Lower leg skin (tissue), 4 donors: ENCODE data around the gene HOXC10. TPM values are rescaled to one million over a fixed set of nuclear protein-coding genes. Genes with fewer than 3 reads are reported as not detected.

Source experiments
- DNase-seq, 2 donors: peaks; one replicate each; pipeline ENCODE4 v3.0.0-alpha.2; 2019; ENCODE audit warnings: low spot score in 2 of 2
- H3K4me3 ChIP-seq: fragments of 200-600 bp; sonication (generic); 2 replicates; pipeline ENCODE4 v1.5.1; 2017; ENCODE audit warnings: mild to moderate bottlenecking, low read depth; ENCODE audit not compliant: poor library complexity, severe bottlenecking
- CTCF ChIP-seq, 3 donors: fragments of 450-650 bp; IDR thresholded peaks; one replicate each; pipeline ENCODE4 v1.5.1; 2016; ENCODE audit warnings: antibody characterized with exemption in 3 of 3, mild to moderate bottlenecking in 3 of 3, moderate library complexity in 2 of 3
- POLR2A ChIP-seq, 2 donors: fragments of 450-650 bp; IDR thresholded peaks; one replicate each; pipeline ENCODE4 v1.6.1; 2016 to 2017; ENCODE audit warnings: antibody characterized with exemption in 2 of 2, mild to moderate bottlenecking in 1 of 2, moderate library complexity in 1 of 2
- WGBS, 2 donors: methylation state at CpG; one replicate each; pipeline ENCODE4 v1.1.5; 2018; 5-methylcytosine and 5-hydroxymethylcytosine counted together
- intact Hi-C: fragments of 100-400 bp; cut with DNase I; formaldehyde crosslinking; loops from one replicate; pipeline ENCODE4 v1.15.0; 2023; ENCODE audit warnings: low total_unique reads
- total RNA-seq, 4 donors: library from RNA; depleted of rRNA; stranded (reverse); fragments of >200 nt; gene quantifications; one replicate each; pipeline ENCODE4 v1.1.0, GENCODE V29; 2016

HOXC10 gene
- total RNA-seq, 4 donors from 2014 or later: 14.2 to 35.9 (median 23.4) TPM

- no peak for DNase-seq
- TF ChIP-seq CTCF (IDR thresholded peaks at IDR 0.05) (no peak), POLR2A (IDR thresholded peaks at IDR 0.05) (no peak)
- intact Hi-C loops: no loop called here
- WGBS, 2 donors: 40 to 46% methylated on average over 8 of the region's 8 CpGs
- H3K4me3 ChIP-seq: peak overlapping the region; percentile 64
Measured at GRCh38 chr12:54001283-54002187, 16.6 kb downstream of the HOXC10 start.

- TF ChIP-seq POLR2A (IDR thresholded peaks at IDR 0.05): no peak
- TF ChIP-seq CTCF (IDR thresholded peaks at IDR 0.05): no peak
- no peak for DNase-seq
- intact Hi-C loops: no loop called here
- 45 to 48% methylated on average over 19 of the region's 19 CpGs for WGBS, 2 donors
- no peak overlapping the region for H3K4me3 ChIP-seq
Measured at GRCh38 chr12:54002278-54002914, 17.4 kb downstream of the HOXC10 start.

- no peak for TF ChIP-seq CTCF (IDR thresholded peaks at IDR 0.05)
- TF ChIP-seq POLR2A (IDR thresholded peaks at IDR 0.05): no peak
- no peak for DNase-seq
- intact Hi-C loops: no loop called here
- WGBS, 2 donors: 47 to 51% methylated on average over 19 of the region's 19 CpGs
- no peak overlapping the region for H3K4me3 ChIP-seq
Measured at GRCh38 chr12:54002915-54003389, 18.0 kb downstream of the HOXC10 start.

- H3K4me3 ChIP-seq: no peak overlapping the region
- 10 to 11% methylated on average over 3 of the region's 3 CpGs for WGBS, 2 donors
- intact Hi-C loops: no loop called here
- no peak for TF ChIP-seq POLR2A (IDR thresholded peaks at IDR 0.05)
- TF ChIP-seq CTCF (IDR thresholded peaks at IDR 0.05): no peak
- DNase-seq: no peak
Measured at GRCh38 chr12:54003625-54004024, 18.7 kb downstream of the HOXC10 start.

GRCh38 chr12:54004063-54004840 is 19.3 kb downstream of the HOXC10 start:
- WGBS, 2 donors: 44 to 59% methylated on average over 20 of the region's 20 CpGs
- DNase-seq: no peak
- intact Hi-C loops: no loop called here
- TF ChIP-seq CTCF (IDR thresholded peaks at IDR 0.05): no peak
- no peak for TF ChIP-seq POLR2A (IDR thresholded peaks at IDR 0.05)
- no peak overlapping the region for H3K4me3 ChIP-seq
